HepG2 (cell line): ENCODE measurements around the gene CCL19. TPM values are rescaled to one million over a fixed set of nuclear protein-coding genes. Genes with fewer than 3 reads are reported as not detected.

Experiments used
- ARNT2 ChIP-seq: sonication (generic); formaldehyde crosslinking; IDR thresholded peaks from 2 replicates; pipeline ENCODE4 v1.8.0; 2022; ENCODE audit warnings: mild to moderate bottlenecking, low read depth, missing genetic modification reagents, moderate library complexity
- HCFC1 ChIP-seq: fragments of 150-350 bp; IDR thresholded peaks from 2 replicates; pipeline ENCODE4 v1.6.1; 2014; ENCODE audit warnings: low read depth, low read length
- KDM1A ChIP-seq: IDR thresholded peaks from 2 replicates; pipeline ENCODE4 v1.6.1; 2016; ENCODE audit warnings: missing compliant biosample characterization
- PAF1 ChIP-seq: IDR thresholded peaks from 2 replicates; pipeline ENCODE4 v1.6.1; 2016; ENCODE audit warnings: missing genetic modification reagents, missing compliant biosample characterization
- SNAPC2 ChIP-seq: sonication (generic); formaldehyde crosslinking; IDR thresholded peaks from 2 replicates; pipeline ENCODE4 v1.8.1; 2022; ENCODE audit warnings: mild to moderate bottlenecking, missing genetic modification reagents
- TP53 ChIP-seq: sonication (generic); formaldehyde crosslinking; conservative IDR thresholded peaks from 2 replicates; pipeline ENCODE4 v1.4.0; 2020; ENCODE audit warnings: missing genetic modification reagents
- ZNF224 ChIP-seq: sonication (generic); formaldehyde crosslinking; IDR thresholded peaks from 2 replicates; pipeline ENCODE4 v1.5.0; 2020; ENCODE audit warnings: mild to moderate bottlenecking, missing genetic modification reagents
- ZNF343 ChIP-seq: sonication (generic); formaldehyde crosslinking; IDR thresholded peaks from 2 replicates; pipeline ENCODE4 v1.4.0; 2020; ENCODE audit warnings: mild to moderate bottlenecking, missing genetic modification reagents
- ZNF350 ChIP-seq: sonication (generic); formaldehyde crosslinking; IDR thresholded peaks from 2 replicates; pipeline ENCODE4 v1.4.0; 2020; ENCODE audit warnings: mild to moderate bottlenecking, low read depth, missing genetic modification reagents, borderline replicate concordance
- ZNF432 ChIP-seq: sonication (generic); formaldehyde crosslinking; IDR thresholded peaks from 2 replicates; pipeline ENCODE4 v1.5.0; 2020; ENCODE audit warnings: missing genetic modification reagents, mild to moderate bottlenecking, borderline replicate concordance
- polyA plus RNA-seq, 8 experiments: library from polyadenylated mRNA; depleted of rRNA in 3 of 8; stranded (reverse) in 7 of 8; unstranded in 1 of 8; fragments of >200 nt; fragmentation: Illumina TruSeq in 4 of 8; extraction: Trizol in 4 of 8; gene quantifications; 2 replicates each; pipeline versions ENCODE4 v1.2.1 to v1.2.3, GENCODE V29; 2011 to 2016; ENCODE audit warnings: low read depth in 4 of 8, missing spikeins in 1 of 8, mixed read lengths in 1 of 8; ENCODE audit not compliant: insufficient read depth in 1 of 8
- total RNA-seq, 5 experiments: library from RNA; depleted of rRNA; stranded (reverse); fragments of >200 nt; fragmentation: Illumina TruSeq; extraction: Trizol; gene quantifications; 2 replicates each; pipeline ENCODE4 v1.2.3, GENCODE V29; 2016; ENCODE audit warnings: low read depth in 1 of 5
- TF ChIP-seq, protein P1 (sequence below): sonication (generic); formaldehyde crosslinking; IDR thresholded peaks from 2 replicates; pipeline ENCODE4 v1.9.0; 2021; ENCODE audit warnings: missing genetic modification reagents, mild to moderate bottlenecking, borderline replicate concordance
- TF ChIP-seq, protein P2 (sequence below): sonication (generic); formaldehyde crosslinking; IDR thresholded peaks from 2 replicates; pipeline ENCODE4 v1.5.1; 2020; ENCODE audit warnings: mild to moderate bottlenecking, missing genetic modification reagents, moderate library complexity
- TF ChIP-seq, protein P3 (sequence below): sonication (generic); formaldehyde crosslinking; IDR thresholded peaks from 2 replicates; pipeline ENCODE4 v1.5.0; 2020; ENCODE audit warnings: missing genetic modification reagents, mild to moderate bottlenecking, borderline replicate concordance
- TF ChIP-seq, protein P4 (sequence below): sonication (generic); formaldehyde crosslinking; IDR thresholded peaks from 2 replicates; pipeline ENCODE4 v1.4.0; 2020; ENCODE audit warnings: mild to moderate bottlenecking, missing genetic modification reagents
- TF ChIP-seq, protein P5 (sequence below), 2 experiments: fragments of 450-650 bp in 1 of 2; sonication (generic) in 1 of 2; formaldehyde crosslinking; IDR thresholded peaks; 2 replicates each; pipeline versions ENCODE4 v1.5.0 to v1.8.0; 2020 to 2022; ENCODE audit warnings: mild to moderate bottlenecking in 1 of 2, missing genetic modification reagents in 1 of 2
- TF ChIP-seq, protein P6 (sequence below): IDR thresholded peaks from 2 replicates; pipeline ENCODE4 v1.6.1; 2012; ENCODE audit warnings: low read length, improper control_type of control experiment

The CCL19 gene
- total and polyA plus RNA-seq, 2 of the 13 experiments (the other 11 are each of a cell fraction or from before 2014, with no cell fraction given): not detected

DNA sequence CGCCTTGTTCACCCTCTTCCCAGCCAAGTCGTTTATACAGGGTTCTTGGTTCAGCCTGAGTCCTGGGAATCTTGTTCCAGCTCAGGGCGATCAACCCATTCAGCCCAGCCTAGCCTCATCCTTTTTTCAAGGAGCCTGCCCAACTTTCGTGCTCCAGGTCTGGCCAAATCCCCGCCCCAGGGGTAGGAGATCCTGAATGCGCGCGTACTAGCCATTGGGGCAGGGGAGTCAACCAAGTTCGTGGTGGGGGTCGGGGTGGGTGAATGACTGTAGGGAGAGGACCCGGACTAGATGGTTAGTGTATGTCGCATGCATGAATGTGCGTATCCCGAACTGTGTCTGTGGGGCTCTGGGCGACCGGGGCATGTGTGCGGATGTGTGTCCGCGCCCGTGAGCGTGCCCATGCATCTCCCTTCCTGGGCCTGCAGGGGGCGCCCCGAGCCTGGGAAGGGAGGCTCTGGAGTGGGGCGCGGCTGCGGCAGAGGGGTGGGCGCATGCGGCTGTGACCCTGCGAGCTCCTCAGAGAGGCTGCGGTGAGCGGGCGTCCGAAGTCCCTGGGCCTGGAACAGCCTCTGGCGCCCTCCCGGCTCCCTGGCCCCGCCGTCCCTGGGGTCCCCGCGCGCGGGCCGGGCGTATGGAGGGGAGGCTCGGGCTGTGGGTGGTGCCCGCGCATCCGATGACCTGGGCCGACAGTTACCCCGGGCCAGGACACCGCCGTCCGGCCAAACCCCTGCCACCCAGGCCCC is 10.1 kb upstream of the CCL19 start (continued):
- TF ChIP-seq ZNF432 (CRISPR knock-in tag): no peak
- TF ChIP-seq ARNT2 (CRISPR knock-in tag): 0 out of 2 replicates have a peak, but pooled peaks have one; percentile 10
- TF ChIP-seq, protein P1, sequence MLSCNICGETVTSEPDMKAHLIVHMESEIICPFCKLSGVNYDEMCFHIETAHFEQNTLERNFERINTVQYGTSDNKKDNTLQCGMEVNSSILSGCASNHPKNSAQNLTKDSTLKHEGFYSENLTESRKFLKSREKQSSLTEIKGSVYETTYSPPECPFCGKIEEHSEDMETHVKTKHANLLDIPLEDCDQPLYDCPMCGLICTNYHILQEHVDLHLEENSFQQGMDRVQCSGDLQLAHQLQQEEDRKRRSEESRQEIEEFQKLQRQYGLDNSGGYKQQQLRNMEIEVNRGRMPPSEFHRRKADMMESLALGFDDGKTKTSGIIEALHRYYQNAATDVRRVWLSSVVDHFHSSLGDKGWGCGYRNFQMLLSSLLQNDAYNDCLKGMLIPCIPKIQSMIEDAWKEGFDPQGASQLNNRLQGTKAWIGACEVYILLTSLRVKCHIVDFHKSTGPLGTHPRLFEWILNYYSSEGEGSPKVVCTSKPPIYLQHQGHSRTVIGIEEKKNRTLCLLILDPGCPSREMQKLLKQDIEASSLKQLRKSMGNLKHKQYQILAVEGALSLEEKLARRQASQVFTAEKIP: no peak
- TF ChIP-seq, protein P2, sequence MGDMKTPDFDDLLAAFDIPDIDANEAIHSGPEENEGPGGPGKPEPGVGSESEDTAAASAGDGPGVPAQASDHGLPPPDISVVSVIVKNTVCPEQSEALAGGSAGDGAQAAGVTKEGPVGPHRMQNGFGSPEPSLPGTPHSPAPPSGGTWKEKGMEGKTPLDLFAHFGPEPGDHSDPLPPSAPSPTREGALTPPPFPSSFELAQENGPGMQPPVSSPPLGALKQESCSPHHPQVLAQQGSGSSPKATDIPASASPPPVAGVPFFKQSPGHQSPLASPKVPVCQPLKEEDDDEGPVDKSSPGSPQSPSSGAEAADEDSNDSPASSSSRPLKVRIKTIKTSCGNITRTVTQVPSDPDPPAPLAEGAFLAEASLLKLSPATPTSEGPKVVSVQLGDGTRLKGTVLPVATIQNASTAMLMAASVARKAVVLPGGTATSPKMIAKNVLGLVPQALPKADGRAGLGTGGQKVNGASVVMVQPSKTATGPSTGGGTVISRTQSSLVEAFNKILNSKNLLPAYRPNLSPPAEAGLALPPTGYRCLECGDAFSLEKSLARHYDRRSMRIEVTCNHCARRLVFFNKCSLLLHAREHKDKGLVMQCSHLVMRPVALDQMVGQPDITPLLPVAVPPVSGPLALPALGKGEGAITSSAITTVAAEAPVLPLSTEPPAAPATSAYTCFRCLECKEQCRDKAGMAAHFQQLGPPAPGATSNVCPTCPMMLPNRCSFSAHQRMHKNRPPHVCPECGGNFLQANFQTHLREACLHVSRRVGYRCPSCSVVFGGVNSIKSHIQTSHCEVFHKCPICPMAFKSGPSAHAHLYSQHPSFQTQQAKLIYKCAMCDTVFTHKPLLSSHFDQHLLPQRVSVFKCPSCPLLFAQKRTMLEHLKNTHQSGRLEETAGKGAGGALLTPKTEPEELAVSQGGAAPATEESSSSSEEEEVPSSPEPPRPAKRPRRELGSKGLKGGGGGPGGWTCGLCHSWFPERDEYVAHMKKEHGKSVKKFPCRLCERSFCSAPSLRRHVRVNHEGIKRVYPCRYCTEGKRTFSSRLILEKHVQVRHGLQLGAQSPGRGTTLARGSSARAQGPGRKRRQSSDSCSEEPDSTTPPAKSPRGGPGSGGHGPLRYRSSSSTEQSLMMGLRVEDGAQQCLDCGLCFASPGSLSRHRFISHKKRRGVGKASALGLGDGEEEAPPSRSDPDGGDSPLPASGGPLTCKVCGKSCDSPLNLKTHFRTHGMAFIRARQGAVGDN (CRISPR knock-in tag): peak; percentile 60
- TF ChIP-seq, protein P3, sequence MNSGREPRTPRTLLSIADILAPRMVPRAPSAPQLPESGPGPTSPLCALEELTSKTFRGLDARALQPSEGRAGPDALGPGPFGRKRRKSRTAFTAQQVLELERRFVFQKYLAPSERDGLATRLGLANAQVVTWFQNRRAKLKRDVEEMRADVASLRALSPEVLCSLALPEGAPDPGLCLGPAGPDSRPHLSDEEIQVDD (CRISPR knock-in tag): 0 out of 2 replicates have a peak, but pooled peaks have one; percentile 25
- TF ChIP-seq SNAPC2 (CRISPR knock-in tag): no peak
- TF ChIP-seq PAF1: no peak
- TF ChIP-seq, protein P4, sequence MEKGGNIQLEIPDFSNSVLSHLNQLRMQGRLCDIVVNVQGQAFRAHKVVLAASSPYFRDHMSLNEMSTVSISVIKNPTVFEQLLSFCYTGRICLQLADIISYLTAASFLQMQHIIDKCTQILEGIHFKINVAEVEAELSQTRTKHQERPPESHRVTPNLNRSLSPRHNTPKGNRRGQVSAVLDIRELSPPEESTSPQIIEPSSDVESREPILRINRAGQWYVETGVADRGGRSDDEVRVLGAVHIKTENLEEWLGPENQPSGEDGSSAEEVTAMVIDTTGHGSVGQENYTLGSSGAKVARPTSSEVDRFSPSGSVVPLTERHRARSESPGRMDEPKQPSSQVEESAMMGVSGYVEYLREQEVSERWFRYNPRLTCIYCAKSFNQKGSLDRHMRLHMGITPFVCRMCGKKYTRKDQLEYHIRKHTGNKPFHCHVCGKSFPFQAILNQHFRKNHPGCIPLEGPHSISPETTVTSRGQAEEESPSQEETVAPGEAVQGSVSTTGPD (CRISPR knock-in tag): no peak
- TF ChIP-seq ZNF350: 0 out of 2 replicates have a peak, but pooled peaks have one; percentile 18
- TF ChIP-seq TP53: no peak
- TF ChIP-seq ZNF343 (CRISPR knock-in tag): no peak
- TF ChIP-seq KDM1A (CRISPR knock-in tag): no peak
- no peak for TF ChIP-seq ZNF224 (CRISPR knock-in tag)
- no peak for TF ChIP-seq HCFC1
- TF ChIP-seq, protein P5, sequence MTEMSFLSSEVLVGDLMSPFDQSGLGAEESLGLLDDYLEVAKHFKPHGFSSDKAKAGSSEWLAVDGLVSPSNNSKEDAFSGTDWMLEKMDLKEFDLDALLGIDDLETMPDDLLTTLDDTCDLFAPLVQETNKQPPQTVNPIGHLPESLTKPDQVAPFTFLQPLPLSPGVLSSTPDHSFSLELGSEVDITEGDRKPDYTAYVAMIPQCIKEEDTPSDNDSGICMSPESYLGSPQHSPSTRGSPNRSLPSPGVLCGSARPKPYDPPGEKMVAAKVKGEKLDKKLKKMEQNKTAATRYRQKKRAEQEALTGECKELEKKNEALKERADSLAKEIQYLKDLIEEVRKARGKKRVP (CRISPR knock-in tag; IDR thresholded peaks at IDR 0.05): no peak
- TF ChIP-seq, protein P6, sequence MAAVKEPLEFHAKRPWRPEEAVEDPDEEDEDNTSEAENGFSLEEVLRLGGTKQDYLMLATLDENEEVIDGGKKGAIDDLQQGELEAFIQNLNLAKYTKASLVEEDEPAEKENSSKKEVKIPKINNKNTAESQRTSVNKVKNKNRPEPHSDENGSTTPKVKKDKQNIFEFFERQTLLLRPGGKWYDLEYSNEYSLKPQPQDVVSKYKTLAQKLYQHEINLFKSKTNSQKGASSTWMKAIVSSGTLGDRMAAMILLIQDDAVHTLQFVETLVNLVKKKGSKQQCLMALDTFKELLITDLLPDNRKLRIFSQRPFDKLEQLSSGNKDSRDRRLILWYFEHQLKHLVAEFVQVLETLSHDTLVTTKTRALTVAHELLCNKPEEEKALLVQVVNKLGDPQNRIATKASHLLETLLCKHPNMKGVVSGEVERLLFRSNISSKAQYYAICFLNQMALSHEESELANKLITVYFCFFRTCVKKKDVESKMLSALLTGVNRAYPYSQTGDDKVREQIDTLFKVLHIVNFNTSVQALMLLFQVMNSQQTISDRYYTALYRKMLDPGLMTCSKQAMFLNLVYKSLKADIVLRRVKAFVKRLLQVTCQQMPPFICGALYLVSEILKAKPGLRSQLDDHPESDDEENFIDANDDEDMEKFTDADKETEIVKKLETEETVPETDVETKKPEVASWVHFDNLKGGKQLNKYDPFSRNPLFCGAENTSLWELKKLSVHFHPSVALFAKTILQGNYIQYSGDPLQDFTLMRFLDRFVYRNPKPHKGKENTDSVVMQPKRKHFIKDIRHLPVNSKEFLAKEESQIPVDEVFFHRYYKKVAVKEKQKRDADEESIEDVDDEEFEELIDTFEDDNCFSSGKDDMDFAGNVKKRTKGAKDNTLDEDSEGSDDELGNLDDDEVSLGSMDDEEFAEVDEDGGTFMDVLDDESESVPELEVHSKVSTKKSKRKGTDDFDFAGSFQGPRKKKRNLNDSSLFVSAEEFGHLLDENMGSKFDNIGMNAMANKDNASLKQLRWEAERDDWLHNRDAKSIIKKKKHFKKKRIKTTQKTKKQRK: no peak
